Mammary epithelial cell (primary cell): ENCODE measurements around the gene SLC52A3.

Experiments used
- EZH2 ChIP-seq: IDR thresholded peaks from 2 replicates; pipeline ENCODE4 v1.6.1; 2012; ENCODE audit warnings: low read length, inconsistent platforms, borderline replicate concordance
- TF ChIP-seq, protein P1 (sequence below), 2 donors: IDR thresholded peaks in 1 of 2; conservative IDR thresholded peaks in 1 of 2; 2 replicates each; pipeline ENCODE4 v1.5.1; 2011 to 2012; ENCODE audit warnings: inconsistent platforms in 2 of 2, low read length in 2 of 2, mild to moderate bottlenecking in 2 of 2, control low read depth in 1 of 2, low read depth in 1 of 2; ENCODE audit not compliant: insufficient read depth in 1 of 2; ENCODE audit errors: extremely low read depth in 1 of 2

DNA sequence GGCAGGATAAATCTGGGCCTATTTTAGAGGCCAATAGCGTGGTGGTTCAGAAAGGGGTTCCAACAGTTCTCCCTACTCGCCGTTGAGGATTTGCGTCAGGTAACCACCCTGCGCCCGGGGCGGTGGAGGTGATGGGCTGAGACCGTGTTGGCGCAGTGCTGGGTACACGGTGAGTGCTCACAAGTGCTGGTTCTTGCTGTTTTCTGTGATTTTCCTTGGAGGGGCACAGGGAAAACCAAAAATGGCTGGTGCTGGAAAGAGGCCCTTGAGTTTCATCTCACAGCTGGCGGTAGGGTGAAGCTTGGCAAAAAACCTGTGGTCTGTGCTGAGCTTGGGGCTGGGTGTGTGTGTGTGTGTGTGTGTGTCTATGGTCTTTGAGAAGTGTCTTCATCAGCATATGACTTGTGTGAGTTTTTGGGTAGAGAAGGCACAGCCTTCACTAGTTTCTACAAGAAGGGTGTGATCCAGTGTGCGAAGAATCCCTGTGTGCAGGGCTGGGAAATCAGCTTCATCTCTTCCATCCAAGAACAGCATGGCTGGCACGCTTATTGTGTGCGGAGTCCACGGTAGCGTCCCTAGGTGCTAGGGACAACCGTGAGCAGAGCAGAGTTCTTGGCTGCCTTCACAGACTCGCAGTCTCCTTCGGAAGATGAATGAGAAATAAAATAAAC is 57.4 kb downstream of the SLC52A3 start:
- TF ChIP-seq, protein P1, sequence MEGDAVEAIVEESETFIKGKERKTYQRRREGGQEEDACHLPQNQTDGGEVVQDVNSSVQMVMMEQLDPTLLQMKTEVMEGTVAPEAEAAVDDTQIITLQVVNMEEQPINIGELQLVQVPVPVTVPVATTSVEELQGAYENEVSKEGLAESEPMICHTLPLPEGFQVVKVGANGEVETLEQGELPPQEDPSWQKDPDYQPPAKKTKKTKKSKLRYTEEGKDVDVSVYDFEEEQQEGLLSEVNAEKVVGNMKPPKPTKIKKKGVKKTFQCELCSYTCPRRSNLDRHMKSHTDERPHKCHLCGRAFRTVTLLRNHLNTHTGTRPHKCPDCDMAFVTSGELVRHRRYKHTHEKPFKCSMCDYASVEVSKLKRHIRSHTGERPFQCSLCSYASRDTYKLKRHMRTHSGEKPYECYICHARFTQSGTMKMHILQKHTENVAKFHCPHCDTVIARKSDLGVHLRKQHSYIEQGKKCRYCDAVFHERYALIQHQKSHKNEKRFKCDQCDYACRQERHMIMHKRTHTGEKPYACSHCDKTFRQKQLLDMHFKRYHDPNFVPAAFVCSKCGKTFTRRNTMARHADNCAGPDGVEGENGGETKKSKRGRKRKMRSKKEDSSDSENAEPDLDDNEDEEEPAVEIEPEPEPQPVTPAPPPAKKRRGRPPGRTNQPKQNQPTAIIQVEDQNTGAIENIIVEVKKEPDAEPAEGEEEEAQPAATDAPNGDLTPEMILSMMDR (conservative IDR thresholded peaks at IDR 0.05 in 1 of 2, IDR thresholded peaks at IDR 0.05 in 1 of 2; ENCODE audit: extremely low read depth in 1 of 2, insufficient read depth in 1 of 2, low read depth in 1 of 2, low read length in 2 of 2), result no peak
- TF ChIP-seq EZH2, result no peak
